GM23338 (cell line): ENCODE measurements around the gene SOHLH1. TPM values are rescaled to one million over a fixed set of nuclear protein-coding genes. Genes with fewer than 3 reads are reported as not detected.

Experiments
- ATAC-seq: fragments of 200-7000 bp; cut with Tn5 transposase; 3 replicates; pipeline ENCODE4 v1.9.1; 2020
- DNase-seq: peaks from one replicate; pipeline ENCODE4 v3.0.0-alpha.2; 2015; ENCODE audit warnings: low spot score
- H2AFZ ChIP-seq: fragments of 200-600 bp; sonication (generic); 2 replicates; pipeline ENCODE4 v1.8.0; 2016; ENCODE audit warnings: antibody characterized with exemption, mild to moderate bottlenecking, moderate library complexity
- H3F3A ChIP-seq: fragments of 200-600 bp; sonication (generic); replicated peaks from 2 replicates; pipeline ENCODE4 v1.8.0; 2017; ENCODE audit warnings: antibody characterized with exemption, mixed run types, low read depth
- H3K27ac ChIP-seq: fragments of 200-600 bp; sonication (generic); 2 replicates; pipeline ENCODE4 v1.6.1; 2016; ENCODE audit warnings: low read depth
- H3K27me3 ChIP-seq: fragments of 200-600 bp; sonication (generic); 2 replicates; pipeline ENCODE4 v1.8.0; 2016; ENCODE audit warnings: mild to moderate bottlenecking, mixed run types, moderate library complexity; ENCODE audit not compliant: insufficient read depth
- H3K36me3 ChIP-seq: fragments of 200-600 bp; sonication (generic); 2 replicates; pipeline ENCODE4 v1.8.0; 2016; ENCODE audit warnings: mild to moderate bottlenecking; ENCODE audit not compliant: insufficient read depth
- H3K4me1 ChIP-seq: fragments of 200-600 bp; sonication (generic); 2 replicates; pipeline ENCODE4 v1.8.0; 2016; ENCODE audit warnings: mild to moderate bottlenecking, moderate library complexity; ENCODE audit not compliant: insufficient read depth
- H3K4me2 ChIP-seq: fragments of 200-600 bp; sonication (generic); 2 replicates; pipeline ENCODE4 v1.7.1; 2017; ENCODE audit warnings: mixed run types
- H3K4me3 ChIP-seq: fragments of 200-600 bp; sonication (generic); 2 replicates; pipeline ENCODE4 v1.6.1; 2016; ENCODE audit warnings: mixed run types
- H3K79me2 ChIP-seq: fragments of 200-600 bp; sonication (generic); replicated peaks from 2 replicates; pipeline ENCODE4 v1.8.0; 2017; ENCODE audit warnings: mild to moderate bottlenecking; ENCODE audit not compliant: insufficient read depth
- H3K9me2 ChIP-seq: fragments of 200-600 bp; sonication (generic); 2 replicates; pipeline ENCODE4 v1.8.0; 2017; ENCODE audit not compliant: insufficient read depth
- H4K20me1 ChIP-seq: fragments of 200-600 bp; sonication (generic); replicated peaks from 2 replicates; pipeline ENCODE4 v1.8.0; 2017; ENCODE audit warnings: mild to moderate bottlenecking; ENCODE audit not compliant: insufficient read depth
- H3K27ac Mint-ChIP-seq: 2 replicates; pipeline ENCODE4 v1.8.0; 2020; ENCODE audit warnings: inconsistent platforms, mild to moderate bottlenecking, moderate library complexity, mixed read lengths
- H3K27me3 Mint-ChIP-seq: 3 replicates; pipeline ENCODE4 v1.8.0; 2022; ENCODE audit warnings: low read depth, mild to moderate bottlenecking, moderate library complexity, mixed read lengths, inconsistent platforms; ENCODE audit not compliant: insufficient read depth, poor library complexity
- H3K36me3 Mint-ChIP-seq: 3 replicates; pipeline ENCODE4 v1.8.0; 2021; ENCODE audit warnings: low read depth, mild to moderate bottlenecking, inconsistent platforms, moderate library complexity, mixed read lengths
- H3K4me1 Mint-ChIP-seq: 3 replicates; pipeline ENCODE4 v1.8.0; 2020; ENCODE audit warnings: mild to moderate bottlenecking, inconsistent platforms, mixed read lengths
- H3K4me3 Mint-ChIP-seq: 3 replicates; pipeline ENCODE4 v1.8.0; 2021; ENCODE audit warnings: moderate library complexity, mild to moderate bottlenecking, inconsistent platforms, mixed read lengths
- H3K9me3 Mint-ChIP-seq: 3 replicates; pipeline ENCODE4 v1.8.0; 2020; ENCODE audit warnings: moderate library complexity, mild to moderate bottlenecking, inconsistent platforms, mixed read lengths
- CREB1 ChIP-seq: fragments of 250-450 bp; sonication (Bioruptor Pico); IDR thresholded peaks from 2 replicates; pipeline ENCODE4 v1.5.0; 2020; ENCODE audit warnings: low read depth, mild to moderate bottlenecking, moderate library complexity
- EZH2phosphoT487 ChIP-seq: fragments of 200-600 bp; sonication (generic); IDR thresholded peaks from one replicate; pipeline ENCODE4 v1.8.1; 2018; ENCODE audit warnings: antibody characterized with exemption; ENCODE audit not compliant: unreplicated experiment
- JUNB ChIP-seq: IDR thresholded peaks from one replicate; pipeline ENCODE4 v1.6.1; 2016; ENCODE audit warnings: antibody characterized with exemption; ENCODE audit not compliant: unreplicated experiment
- NANOG ChIP-seq: IDR thresholded peaks from 2 replicates; pipeline ENCODE4 v1.6.1; 2016; ENCODE audit warnings: antibody characterized with exemption, borderline replicate concordance
- POLR2AphosphoS5 ChIP-seq: IDR thresholded peaks from 2 replicates; pipeline ENCODE4 v1.6.1; 2016; ENCODE audit warnings: antibody characterized with exemption, low read depth
- STAT1 ChIP-seq: IDR thresholded peaks from one replicate; pipeline ENCODE4 v1.6.1; 2016; ENCODE audit warnings: antibody characterized with exemption; ENCODE audit not compliant: unreplicated experiment
- ZNF114 ChIP-seq: fragments of 250-450 bp; sonication (Bioruptor Pico); IDR thresholded peaks from 2 replicates; pipeline ENCODE4 v1.5.0; 2020; ENCODE audit warnings: mild to moderate bottlenecking, moderate library complexity
- ZNF462 ChIP-seq: fragments of 250-450 bp; sonication (Bioruptor Pico); IDR thresholded peaks from 2 replicates; pipeline ENCODE4 v1.5.0; 2020; ENCODE audit warnings: mild to moderate bottlenecking, moderate library complexity
- polyA plus RNA-seq: library from polyadenylated mRNA; unstranded; fragments of >200 nt; fragmentation: Nextera tagmentation; extraction: Ambion mirVana; gene quantifications from 2 replicates; pipeline ENCODE4 v1.2.1, GENCODE V29; 2016
- total RNA-seq: library from RNA; depleted of rRNA; stranded (reverse); fragments of >200 nt; shearing (Covaris generic); gene quantifications from 2 replicates; pipeline ENCODE4 v1.2.3, GENCODE V29; 2014
- TF ChIP-seq, protein P1 (sequence below), 2 experiments: fragments of 200-600 bp in 1 of 2; sonication (generic) in 1 of 2; conservative IDR thresholded peaks; 2 replicates each; pipeline versions ENCODE4 v1.5.1 to v1.6.1; 2016 to 2017; ENCODE audit warnings: antibody characterized with exemption in 2 of 2, low read depth in 2 of 2, mild to moderate bottlenecking in 2 of 2, moderate library complexity in 1 of 2
- TF ChIP-seq, protein P2 (sequence below): IDR thresholded peaks from 2 replicates; pipeline ENCODE4 v1.6.1; 2016; ENCODE audit warnings: antibody characterized with exemption

Gene SOHLH1
- total and polyA plus RNA-seq, 2 experiments from 2014 or later = 0.21 TPM; not detected in 1

- H3K4me1 Mint-ChIP-seq = no peaks in the 10 kb centered on the region
- no peaks in the 10 kb centered on the region for H4K20me1 ChIP-seq
- no peaks in the 10 kb centered on the region for H3K79me2 ChIP-seq
- H3K36me3 ChIP-seq = peaks cover 7% of the 10 kb centered on the region
- H3K27me3 ChIP-seq = no peaks in the 10 kb centered on the region
- peaks cover 6% of the 10 kb centered on the region for H3K27me3 Mint-ChIP-seq
- no peaks in the 10 kb centered on the region for H3K9me2 ChIP-seq
- H3K27ac Mint-ChIP-seq = no peak overlapping the region
- ATAC-seq (no peak), DNase-seq (no peak)
- no peak overlapping the region for H3K27ac ChIP-seq
- TF ChIP-seq EZH2phosphoT487 (no peak), JUNB (no peak), CREB1 (CRISPR knock-in tag) (no peak), ZNF114 (CRISPR knock-in tag) (no peak), STAT1 (no peak)
- TF ChIP-seq, protein P1, sequence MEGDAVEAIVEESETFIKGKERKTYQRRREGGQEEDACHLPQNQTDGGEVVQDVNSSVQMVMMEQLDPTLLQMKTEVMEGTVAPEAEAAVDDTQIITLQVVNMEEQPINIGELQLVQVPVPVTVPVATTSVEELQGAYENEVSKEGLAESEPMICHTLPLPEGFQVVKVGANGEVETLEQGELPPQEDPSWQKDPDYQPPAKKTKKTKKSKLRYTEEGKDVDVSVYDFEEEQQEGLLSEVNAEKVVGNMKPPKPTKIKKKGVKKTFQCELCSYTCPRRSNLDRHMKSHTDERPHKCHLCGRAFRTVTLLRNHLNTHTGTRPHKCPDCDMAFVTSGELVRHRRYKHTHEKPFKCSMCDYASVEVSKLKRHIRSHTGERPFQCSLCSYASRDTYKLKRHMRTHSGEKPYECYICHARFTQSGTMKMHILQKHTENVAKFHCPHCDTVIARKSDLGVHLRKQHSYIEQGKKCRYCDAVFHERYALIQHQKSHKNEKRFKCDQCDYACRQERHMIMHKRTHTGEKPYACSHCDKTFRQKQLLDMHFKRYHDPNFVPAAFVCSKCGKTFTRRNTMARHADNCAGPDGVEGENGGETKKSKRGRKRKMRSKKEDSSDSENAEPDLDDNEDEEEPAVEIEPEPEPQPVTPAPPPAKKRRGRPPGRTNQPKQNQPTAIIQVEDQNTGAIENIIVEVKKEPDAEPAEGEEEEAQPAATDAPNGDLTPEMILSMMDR (conservative IDR thresholded peaks at IDR 0.05; ENCODE audit: low read depth in 2 of 2) = no peak
- no peak overlapping the region for H3K4me3 Mint-ChIP-seq
- H2AFZ ChIP-seq = no peak overlapping the region
- H3F3A ChIP-seq = no peaks in the 10 kb centered on the region
- H3K4me3 ChIP-seq = no peak overlapping the region
- no peak overlapping the region for H3K4me2 ChIP-seq
- H3K4me1 ChIP-seq = no peaks in the 10 kb centered on the region
- H3K9me3 Mint-ChIP-seq = peaks cover 62% of the 10 kb centered on the region
- peaks cover 41% of the 10 kb centered on the region for H3K36me3 Mint-ChIP-seq
Measured at GRCh38 chr9:135655317-135655716, 44.0 kb downstream of the SOHLH1 start.

DNA sequence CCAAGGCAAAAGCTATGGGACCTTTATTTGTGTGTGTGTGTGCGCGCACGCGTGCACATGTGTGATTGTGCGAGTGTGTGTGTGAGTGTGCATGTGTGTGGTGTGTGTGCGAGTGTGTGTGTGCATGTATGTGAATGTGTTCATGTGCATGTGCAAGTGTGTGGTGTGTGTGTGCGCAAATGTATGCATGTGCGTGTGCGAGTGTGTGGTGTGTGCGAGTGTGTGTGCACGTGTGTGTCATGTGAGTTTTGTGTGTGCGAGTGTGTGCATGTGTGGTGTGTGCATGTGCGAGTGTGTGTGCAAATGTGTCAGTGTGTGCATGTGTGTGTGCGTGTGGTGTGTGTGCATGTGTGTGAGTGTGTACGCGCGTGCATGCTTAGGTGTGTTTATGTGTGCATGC, 48.9 kb downstream of the SOHLH1 start:
- Histone ChIP-seq H3K27me3 (no peaks in the 10 kb centered on the region), H3K4me2 (no peak overlapping the region), H3K9me2 (no peaks in the 10 kb centered on the region), H2AFZ (no peak overlapping the region), H4K20me1 (no peaks in the 10 kb centered on the region), H3K4me3 (no peak overlapping the region), H3K79me2 (no peaks in the 10 kb centered on the region), H3K27ac (no peak overlapping the region), H3K4me1 (no peaks in the 10 kb centered on the region), H3K36me3 (peaks cover 13% of the 10 kb centered on the region), H3F3A (no peaks in the 10 kb centered on the region)
- Mint-ChIP-seq H3K36me3 (peaks cover 77% of the 10 kb centered on the region), H3K4me1 (peaks cover 3% of the 10 kb centered on the region; the same call in 1 of the 3 replicates), H3K27ac (no peak overlapping the region), H3K27me3 (peaks cover 13% of the 10 kb centered on the region), H3K4me3 (no peak overlapping the region), H3K9me3 (peaks cover 96% of the 10 kb centered on the region)
- DNase-seq = no peak
- ATAC-seq = no peak
- TF ChIP-seq ZNF462 (CRISPR knock-in tag) = no peak
- no peak for TF ChIP-seq ZNF114 (CRISPR knock-in tag)
- no peak for TF ChIP-seq NANOG
- no peak for TF ChIP-seq CREB1 (CRISPR knock-in tag)
- TF ChIP-seq, protein P2, sequence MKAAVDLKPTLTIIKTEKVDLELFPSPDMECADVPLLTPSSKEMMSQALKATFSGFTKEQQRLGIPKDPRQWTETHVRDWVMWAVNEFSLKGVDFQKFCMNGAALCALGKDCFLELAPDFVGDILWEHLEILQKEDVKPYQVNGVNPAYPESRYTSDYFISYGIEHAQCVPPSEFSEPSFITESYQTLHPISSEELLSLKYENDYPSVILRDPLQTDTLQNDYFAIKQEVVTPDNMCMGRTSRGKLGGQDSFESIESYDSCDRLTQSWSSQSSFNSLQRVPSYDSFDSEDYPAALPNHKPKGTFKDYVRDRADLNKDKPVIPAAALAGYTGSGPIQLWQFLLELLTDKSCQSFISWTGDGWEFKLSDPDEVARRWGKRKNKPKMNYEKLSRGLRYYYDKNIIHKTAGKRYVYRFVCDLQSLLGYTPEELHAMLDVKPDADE = no peak
- no peak for TF ChIP-seq JUNB
- TF ChIP-seq, protein P1 (conservative IDR thresholded peaks at IDR 0.05; ENCODE audit: low read depth in 2 of 2) = no peak
- TF ChIP-seq POLR2AphosphoS5 = no peak
